IMR-90 (cell line): ENCODE data around the gene SAMD1. TPM values are rescaled to one million over a fixed set of nuclear protein-coding genes. Genes with fewer than 3 reads are reported as not detected.
A peak's percentile ranks its signal among the peaks of the same experiment; 100 is the strongest.

Experiments
- ATAC-seq: fragments of 200-7000 bp; cut with Tn5 transposase; 2 replicates; pipeline ENCODE4 v1.9.1; 2020; ENCODE audit warnings: low read depth, mild to moderate bottlenecking, moderate library complexity
- BruUV-seq: library from RNA; stranded (reverse); fragments of 400-500 nt; replicated peaks from 2 replicates; lab custom pipeline; 2021; lab: Mats Ljungman, UMichigan
- CTCF ChIA-PET: fragments of 300-600 bp; formaldehyde crosslinking; extraction: SDS; loops from one replicate; lab custom pipeline; 2021; ENCODE audit warnings: antibody characterized with exemption; lab: Yijun Ruan, JAX
- POLR2A ChIA-PET: fragments of 300-600 bp; sonication (Branson Sonifier 250); formaldehyde crosslinking; loops from one replicate; lab custom pipeline; 2022; ENCODE audit warnings: antibody characterized with exemption; ENCODE audit not compliant: unreplicated experiment; lab: Charles Lee
- DNase-seq: peaks from one replicate; pipeline ENCODE4 v3.0.0; 2013
- H2AFZ ChIP-seq: replicated peaks from 2 replicates; pipeline ENCODE3; 2013; ENCODE audit warnings: low read length, mild to moderate bottlenecking; ENCODE audit not compliant: poor library complexity
- H2AK5ac ChIP-seq: 2 replicates; pipeline ENCODE4 v1.6.1; 2013; ENCODE audit warnings: low read depth, low read length, inconsistent platforms
- H2AK9ac ChIP-seq: replicated peaks from 2 replicates; pipeline ENCODE3; 2013; ENCODE audit warnings: mild to moderate bottlenecking, low read depth, low read length, moderate library complexity; ENCODE audit not compliant: poor library complexity
- H2BK120ac ChIP-seq: 2 replicates; pipeline ENCODE4 v1.6.1; 2013; ENCODE audit warnings: low read depth, low read length, inconsistent platforms
- H2BK15ac ChIP-seq: 3 replicates; pipeline ENCODE4 v1.6.1; 2013; ENCODE audit warnings: low read depth, low read length, inconsistent platforms
- H2BK20ac ChIP-seq: 2 replicates; pipeline ENCODE4 v1.6.1; 2013; ENCODE audit warnings: low read depth, mild to moderate bottlenecking, inconsistent platforms, low read length, moderate library complexity
- H2BK5ac ChIP-seq: 2 replicates; pipeline ENCODE4 v1.6.1; 2013; ENCODE audit warnings: mild to moderate bottlenecking, low read depth, low read length, inconsistent platforms; ENCODE audit not compliant: poor library complexity, severe bottlenecking
- H3K14ac ChIP-seq: replicated peaks from 2 replicates; pipeline ENCODE4 v1.6.1; 2013; ENCODE audit warnings: low read depth, low read length, inconsistent platforms
- H3K18ac ChIP-seq: 2 replicates; pipeline ENCODE4 v1.6.1; 2013; ENCODE audit warnings: low read depth, low read length, control low read depth
- H3K23ac ChIP-seq: 2 replicates; pipeline ENCODE4 v1.6.1; 2013; ENCODE audit warnings: low read depth, low read length, inconsistent platforms
- H3K27ac ChIP-seq: 2 replicates; pipeline ENCODE4 v1.5.1; 2013; ENCODE audit warnings: mild to moderate bottlenecking, control low read depth, low read length; ENCODE audit not compliant: insufficient read depth
- H3K27me3 ChIP-seq: 2 replicates; pipeline ENCODE4 v1.6.1; 2013; ENCODE audit warnings: low read length; ENCODE audit not compliant: control insufficient read depth, insufficient read depth
- H3K36me3 ChIP-seq: 2 replicates; pipeline ENCODE4 v1.6.1; 2013; ENCODE audit warnings: low read length, mixed read lengths; ENCODE audit not compliant: control insufficient read depth, insufficient read depth
- H3K4ac ChIP-seq: 2 replicates; pipeline ENCODE4 v1.6.1; 2013; ENCODE audit warnings: low read depth, low read length, inconsistent platforms
- H3K4me1 ChIP-seq: 2 replicates; pipeline ENCODE4 v1.6.1; 2013; ENCODE audit warnings: low read length, mixed read lengths; ENCODE audit not compliant: control insufficient read depth, insufficient read depth
- H3K4me2 ChIP-seq: 2 replicates; pipeline ENCODE4 v1.6.1; 2013; ENCODE audit warnings: low read depth, mild to moderate bottlenecking, control low read depth, low read length, moderate library complexity
- H3K4me3 ChIP-seq: 2 replicates; pipeline ENCODE4 v1.5.1; 2013; ENCODE audit warnings: low read depth, mild to moderate bottlenecking, control low read depth, low read length, moderate library complexity; ENCODE audit not compliant: insufficient read depth
- H3K56ac ChIP-seq: 2 replicates; pipeline ENCODE4 v1.6.1; 2013; ENCODE audit warnings: low read length, inconsistent platforms; ENCODE audit not compliant: insufficient read depth; ENCODE audit errors: extremely low read depth
- H3K79me1 ChIP-seq, 2 experiments: 2 replicates each; pipeline ENCODE4 v1.6.1; 2013; ENCODE audit warnings: low read length in 2 of 2, inconsistent platforms in 1 of 2, low read depth in 1 of 2
- H3K9ac ChIP-seq: 2 replicates; pipeline ENCODE4 v1.6.1; 2013; ENCODE audit warnings: low read depth, low read length, control low read depth
- H3K9me1 ChIP-seq: 2 replicates; pipeline ENCODE4 v1.6.1; 2013; ENCODE audit warnings: low read length, inconsistent platforms; ENCODE audit not compliant: insufficient read depth
- H3K9me3 ChIP-seq: 2 replicates; pipeline ENCODE4 v1.6.1; 2013; ENCODE audit warnings: low read length; ENCODE audit not compliant: control insufficient read depth, insufficient read depth
- H4K20me1 ChIP-seq: 2 replicates; pipeline ENCODE4 v1.6.1; 2013; ENCODE audit warnings: low read length, inconsistent platforms; ENCODE audit not compliant: insufficient read depth
- H4K5ac ChIP-seq: 2 replicates; pipeline ENCODE4 v1.6.1; 2013; ENCODE audit warnings: mild to moderate bottlenecking, low read depth, low read length, control low read depth
- H4K8ac ChIP-seq, 2 experiments: 2 replicates each; pipeline ENCODE4 v1.6.1; 2013; ENCODE audit warnings: low read depth in 2 of 2, low read length in 2 of 2, control low read depth in 1 of 2, inconsistent platforms in 1 of 2
- H4K91ac ChIP-seq: 2 replicates; pipeline ENCODE4 v1.6.1; 2013; ENCODE audit warnings: low read depth, low read length, inconsistent platforms; ENCODE audit not compliant: insufficient read depth
- BHLHE40 ChIP-seq: fragments of 150-350 bp; IDR thresholded peaks from 2 replicates; pipeline ENCODE4 v1.6.1; 2016; ENCODE audit warnings: mild to moderate bottlenecking, low read depth, low read length
- CEBPB ChIP-seq: IDR thresholded peaks from 2 replicates; pipeline ENCODE4 v1.6.1; 2012; ENCODE audit warnings: low read depth, low read length, improper control_type of control experiment
- CHD1 ChIP-seq: IDR thresholded peaks from 2 replicates; pipeline ENCODE4 v1.6.1; 2012; ENCODE audit warnings: low read depth, low read length, improper control_type of control experiment
- FOS ChIP-seq: fragments of 150-350 bp; IDR thresholded peaks from 2 replicates; pipeline ENCODE4 v1.6.1; 2016; ENCODE audit warnings: low read depth, low read length
- MAFK ChIP-seq: IDR thresholded peaks from 2 replicates; pipeline ENCODE4 v1.6.1; 2012; ENCODE audit warnings: low read depth, low read length, improper control_type of control experiment
- MAZ ChIP-seq: IDR thresholded peaks from 2 replicates; pipeline ENCODE4 v1.6.1; 2012; ENCODE audit warnings: low read depth, mild to moderate bottlenecking, low read length, improper control_type of control experiment, moderate library complexity, borderline replicate concordance
- USF2 ChIP-seq: fragments of 150-350 bp; IDR thresholded peaks from 2 replicates; pipeline ENCODE4 v1.6.1; 2017; ENCODE audit warnings: mild to moderate bottlenecking, antibody characterized with exemption, low read length, low read depth
- WGBS, 2 experiments: methylation state at CpG; one replicate each; pipeline versions ENCODE4 v1.1.5 to v1.1.7; 2013; ENCODE audit warnings: missing lambda C conversion rate in 2 of 2; ENCODE audit not compliant: insufficient read length in 1 of 2; ENCODE audit errors: extremely low coverage in 2 of 2; 5-methylcytosine and 5-hydroxymethylcytosine counted together
- dilution Hi-C: fragments of 300-500 bp; cut with HindIII; formaldehyde crosslinking; loops from one replicate; pipeline ENCODE4 v1.14.3; 2018; ENCODE audit warnings: low sequenced_read_pairs; ENCODE audit not compliant: unreplicated experiment
- in situ Hi-C: fragments of 300-500 bp; cut with MboI; formaldehyde crosslinking; loops from 3 replicates; pipeline ENCODE4 v1.14.3; 2019; ENCODE audit warnings: low sequenced_read_pairs, inconsistent platforms, mixed read lengths
- intact Hi-C: fragments of 100-400 bp; cut with micrococcal nuclease; formaldehyde crosslinking; loops from 2 replicates; pipeline ENCODE4 v1.10.0; 2022
- polyA plus RNA-seq, 3 experiments: library from polyadenylated mRNA; depleted of rRNA; stranded (reverse); fragments of >200 nt; gene quantifications; 2 replicates each; pipeline ENCODE4 v1.2.3, GENCODE V29; 2012; ENCODE audit warnings: low replicate concordance in 1 of 3
- total RNA-seq: library from RNA; depleted of rRNA; stranded (reverse); fragments of >200 nt; gene quantifications from 2 replicates; pipeline ENCODE4 v1.2.3, GENCODE V29; 2012

Gene SAMD1
- total and polyA plus RNA-seq, 2 of the 4 experiments (the other 2 are of a cell fraction), result 6.5 to 14.1 TPM

- TF ChIP-seq BHLHE40, result 0 out of 2 replicates have a peak, but pooled peaks have one; percentile 13
- TF ChIP-seq CHD1, result no peak
- TF ChIP-seq CEBPB, result peak; percentile 98
Measured at GRCh38 chr19:14118165-14119051, 27.9 kb upstream of the SAMD1 start (continued).

GRCh38 chr19:14117668-14118164, 27.2 kb upstream of the SAMD1 start, which contains the start of gene PRKACA:
TSS of gene PRKACA (minus strand) at chr19:14117762. CDS start at chr19:14117547, 215 bp downstream.
- Histone ChIP-seq H3K4me2 (peak within 1 kb of the TSS; percentile 98), H3K4me1 (peaks cover 23% of the 10 kb centered on the region), H4K20me1 (peaks cover 8% of the 10 kb centered on the region), H3K4me3 (peak within 1 kb of the TSS; percentile 74), H3K27me3 (no peaks in the 10 kb centered on the region), H3K18ac (peak within 1 kb of the TSS; percentile 48), H2AFZ (peak within 1 kb of the TSS; percentile 87), H3K56ac (peak within 1 kb of the TSS; percentile 57), H3K9ac (peak within 1 kb of the TSS; percentile 78), H4K5ac (peak within 1 kb of the TSS; percentile 65), H2BK20ac (no peak within 1 kb of the TSS), H3K14ac (peak within 1 kb of the TSS; percentile 84), H2AK5ac (peak within 1 kb of the TSS; percentile 90), H3K27ac (peak within 1 kb of the TSS; percentile 83), H2BK120ac (peak within 1 kb of the TSS; percentile 63), H3K23ac (peak within 1 kb of the TSS; percentile 91), H2BK15ac (no peak within 1 kb of the TSS; the same call in 2 of the 3 replicates), H3K4ac (peak within 1 kb of the TSS; percentile 89), H4K91ac (peak within 1 kb of the TSS; percentile 83), H2AK9ac (peak within 1 kb of the TSS; percentile 70), H3K9me1 (peaks cover 17% of the 10 kb centered on the region; the same call in 1 of the 2 replicates), H3K79me1 (peaks cover 10 to 57% of the 10 kb centered on the region in 2 experiments), H4K8ac (peak within 1 kb of the TSS; percentile 80 to 89), H3K9me3 (no peaks in the 10 kb centered on the region), H3K36me3 (no peaks in the 10 kb centered on the region), H2BK5ac (peak within 1 kb of the TSS; percentile 82)
- ChIA-PET POLR2A (interaction anchor here (0.6 kb wide), 1 partner anchor 8 kb away, joined by 3 read pairs; no protein-coding TSS in a partner anchor), CTCF (interaction anchor here (0.6 kb wide), 1 partner anchor 238 kb away, joined by 3 read pairs; no protein-coding TSS in a partner anchor)
- no TSS peak for BruUV-seq
- 1% methylated on average over 48 of the region's 67 CpGs; no CpG with 5 or more reads in 1 of the 2 experiments for WGBS, 2 experiments
- peak; percentile 93 for ATAC-seq
- intact Hi-C loops (no loop called here), dilution Hi-C loops (no loop called here), in situ Hi-C loops (no loop called here)
- peak; percentile 98 for DNase-seq
- TF ChIP-seq FOS (peak; percentile 87), USF2 (peak; percentile 64), MAFK (no peak), MAZ (peak; percentile 88; the same call in 1 of the 2 replicates), BHLHE40 (no peak)
